Suppressor macrophage (primary cell): Measurements from ENCODE around the gene TSSK6.
A peak's percentile ranks its signal among the peaks of the same experiment; 100 is the strongest.

Source experiments
- DNase-seq, 4 experiments: peaks; one replicate each; pipeline ENCODE4 v3.0.0-alpha.2; 2020 to 2022

Gene TSSK6

GRCh38 chr19:19544954-19545591 is 29.7 kb upstream of the TSSK6 start:
- DNase-seq: no peak

GRCh38 chr19:19544257-19544953 is 29.1 kb upstream of the TSSK6 start:
- no peak for DNase-seq

GRCh38 chr19:19543640-19544039 is 28.3 kb upstream of the TSSK6 start:
- DNase-seq: no peak

GRCh38 chr19:19543101-19543500 is 27.8 kb upstream of the TSSK6 start:
- DNase-seq: no peak

- DNase-seq: peak; percentile 49 to 66 (median 65)
Measured at GRCh38 chr19:19542507-19542906, 27.2 kb upstream of the TSSK6 start.

- no peak for DNase-seq
Measured at GRCh38 chr19:19541616-19542015, 26.3 kb upstream of the TSSK6 start.

GRCh38 chr19:19540715-19541515 is 25.6 kb upstream of the TSSK6 start:
- DNase-seq: peak; percentile 31 to 63 (median 42)

GRCh38 chr19:19540064-19540714 is 24.8 kb upstream of the TSSK6 start:
- peak; percentile 65 to 87 (median 77) for DNase-seq

- DNase-seq: no peak
Measured at GRCh38 chr19:19539698-19540063, 24.3 kb upstream of the TSSK6 start.

- DNase-seq: no peak
Measured at GRCh38 chr19:19538785-19539166, 23.4 kb upstream of the TSSK6 start.

GRCh38 chr19:19538061-19538784 is 22.9 kb upstream of the TSSK6 start, which contains the start of gene CILP2:
CILP2 (plus strand) TSS chr19:19538265; CDS start chr19:19538350, 85 bp downstream.
- DNase-seq: peak in 2 of 4 experiments; percentile 15 to 43

GRCh38 chr19:19537075-19538048 is 22.0 kb upstream of the TSSK6 start:
- peak in 1 of 4 experiments; percentile 31 for DNase-seq

GRCh38 chr19:19535311-19536191 is 20.2 kb upstream of the TSSK6 start:
- no peak for DNase-seq

GRCh38 chr19:19534556-19535265 is 19.4 kb upstream of the TSSK6 start:
- no peak for DNase-seq

- DNase-seq: no peak
Measured at GRCh38 chr19:19533841-19534240, 18.5 kb upstream of the TSSK6 start.

- DNase-seq: no peak
Measured at GRCh38 chr19:19532806-19533701, 17.7 kb upstream of the TSSK6 start.

- DNase-seq: peak; percentile 81 to 93 (median 92)
Measured at GRCh38 chr19:19531951-19532805, 16.8 kb upstream of the TSSK6 start.
